AG20443 (cell line): ENCODE measurements around the gene PEAK1.

Source experiments
- DNase-seq: peaks from one replicate; pipeline ENCODE4 v3.0.0; 2012; ENCODE audit warnings: low spot score, mixed read lengths

The PEAK1 gene

GRCh38 chr15:77419836-77420609 is at the start of gene PEAK1:
PEAK1 (minus strand) TSS chr15:77420104; CDS start chr15:77181926, 238,178 bp downstream.
- peak; percentile 98 for DNase-seq

- no peak for DNase-seq
Measured at GRCh38 chr15:77468896-77469295, 49.0 kb upstream of the PEAK1 start.

GRCh38 chr15:77466521-77466920 is 46.6 kb upstream of the PEAK1 start:
- no peak for DNase-seq

- no peak for DNase-seq
Measured at GRCh38 chr15:77464129-77464865, 44.4 kb upstream of the PEAK1 start.

GRCh38 chr15:77461486-77461885 is 41.6 kb upstream of the PEAK1 start:
- peak; percentile 23 for DNase-seq

- no peak for DNase-seq
Measured at GRCh38 chr15:77459031-77459430, 39.1 kb upstream of the PEAK1 start.

- DNase-seq, result peak; percentile 12
Measured at GRCh38 chr15:77457905-77458265, 38.0 kb upstream of the PEAK1 start.

GRCh38 chr15:77457191-77457904 is 37.4 kb upstream of the PEAK1 start:
- DNase-seq, result no peak

GRCh38 chr15:77456746-77457145 is 36.8 kb upstream of the PEAK1 start:
- no peak for DNase-seq

- DNase-seq, result peak; percentile 46
Measured at GRCh38 chr15:77455696-77456321, 35.9 kb upstream of the PEAK1 start.

GRCh38 chr15:77454951-77455350 is 35.0 kb upstream of the PEAK1 start:
- peak; percentile 10 for DNase-seq

GRCh38 chr15:77454265-77454664 is 34.4 kb upstream of the PEAK1 start:
- DNase-seq, result no peak

- DNase-seq, result no peak
Measured at GRCh38 chr15:77446840-77447390, 27.0 kb upstream of the PEAK1 start.

GRCh38 chr15:77440378-77440999 is 20.6 kb upstream of the PEAK1 start:
- peak; percentile 19 for DNase-seq

- no peak for DNase-seq
Measured at GRCh38 chr15:77437264-77437663, 17.4 kb upstream of the PEAK1 start.

- no peak for DNase-seq
Measured at GRCh38 chr15:77436822-77437221, 16.9 kb upstream of the PEAK1 start.

GRCh38 chr15:77430652-77431051 is 10.7 kb upstream of the PEAK1 start:
- DNase-seq, result no peak

GRCh38 chr15:77430213-77430612 is 10.3 kb upstream of the PEAK1 start:
- DNase-seq, result no peak

GRCh38 chr15:77426871-77427270 is 7.0 kb upstream of the PEAK1 start:
- DNase-seq, result no peak

GRCh38 chr15:77426377-77426776 is 6.5 kb upstream of the PEAK1 start:
- no peak for DNase-seq

GRCh38 chr15:77425104-77425503 is 5.2 kb upstream of the PEAK1 start:
- no peak for DNase-seq

- no peak for DNase-seq
Measured at GRCh38 chr15:77421370-77421700, 1.4 kb upstream of the PEAK1 start.
